GM12878 (cell line): ENCODE measurements around the gene NGDN. TPM values are rescaled to one million over a fixed set of nuclear protein-coding genes. Genes with fewer than 3 reads are reported as not detected.

ENCODE experiments used
- E2F8 ChIP-seq: fragments of 450-650 bp; IDR thresholded peaks from 2 replicates; pipeline ENCODE4 v1.6.1; 2018; ENCODE audit warnings: mild to moderate bottlenecking, low read depth, moderate library complexity; ENCODE audit not compliant: partially characterized antibody
- EP300 ChIP-seq, 2 experiments: fragments of 150-350 bp in 1 of 2; IDR thresholded peaks; 2 replicates each; pipeline ENCODE4 v1.6.1; 2011 to 2012; ENCODE audit warnings: low read depth in 2 of 2, low read length in 2 of 2, borderline replicate concordance in 1 of 2, improper control_type of control experiment in 1 of 2, inconsistent platforms in 1 of 2; ENCODE audit not compliant: control insufficient read depth in 1 of 2
- KLF5 ChIP-seq: fragments of 450-650 bp; IDR thresholded peaks from 2 replicates; pipeline ENCODE4 v1.6.1; 2014; ENCODE audit warnings: mild to moderate bottlenecking; ENCODE audit not compliant: partially characterized antibody
- STAT1 ChIP-seq: fragments of 450-650 bp; conservative IDR thresholded peaks from 2 replicates; pipeline ENCODE4 v1.6.1; 2014; ENCODE audit warnings: antibody characterized with exemption, mild to moderate bottlenecking
- TCF12 ChIP-seq: IDR thresholded peaks from 2 replicates; pipeline ENCODE4 v1.6.1; 2011; ENCODE audit warnings: low read depth, mild to moderate bottlenecking, low read length
- ZNF687 ChIP-seq: fragments of 450-650 bp; IDR thresholded peaks from 2 replicates; pipeline ENCODE4 v1.6.1; 2017; ENCODE audit warnings: mild to moderate bottlenecking, moderate library complexity
- polyA plus RNA-seq, 11 experiments: library from polyadenylated mRNA; depleted of rRNA in 4 of 11; unstranded in 6 of 11; stranded (reverse) in 5 of 11; fragments of >200 nt; fragmentation: Nextera tagmentation in 4 of 11; fragmentation: Illumina TruSeq in 1 of 11; extraction: Ambion mirVana in 4 of 11; extraction: Trizol in 1 of 11; gene quantifications; 1 replicate in 1 of 11; 2 replicates in 10 of 11; pipeline versions ENCODE4 v1.2.1 to v1.2.3, GENCODE V29; 2011 to 2016; ENCODE audit warnings: inconsistent platforms in 2 of 11, missing spikeins in 2 of 11, low read depth in 1 of 11
- total RNA-seq, 4 experiments: library from RNA; depleted of rRNA in 3 of 4; stranded (reverse); fragments of >200 nt in 3 of 4; fragmentation: Illumina TruSeq in 1 of 4; extraction: Trizol in 1 of 4; gene quantifications; 2 replicates each; pipeline versions ENCODE4 v1.2.1 to v1.2.3, GENCODE V29; 2013 to 2021

The NGDN gene
- total and polyA plus RNA-seq, 10 of the 15 experiments (the other 5 are each of a cell fraction or from before 2014, with no cell fraction given) = 40.4 to 163 (median 71.4) TPM

GRCh38 chr14:23518709-23519108 lies 49.2 kb downstream of the NGDN start (continued):
- TF ChIP-seq ZNF687 = no peak
- no peak for TF ChIP-seq KLF5
- TF ChIP-seq STAT1 = no peak
- no peak for TF ChIP-seq TCF12
- no peak for TF ChIP-seq EP300 (IDR thresholded peaks at IDR 0.05; ENCODE audit: borderline replicate concordance in 1 of 2, control insufficient read depth in 1 of 2, low read depth in 2 of 2, low read length in 2 of 2)
- TF ChIP-seq E2F8 = no peak
